ENCODE measurements around the gene TEDDM1.
"Not testable (repeated sequence)": the region's sequence is repeated elsewhere in the genome, so short reads cannot be mapped to it uniquely, and the experiment has no call there.

TEDDM1 gene

GRCh38 chr1:182381962-182382819 lies 18.3 kb downstream of the TEDDM1 start:
- POLR2A ChIA-PET, result interaction anchor here (1.0 to 2.2 kb wide), 2 partner anchors 10 kb away, joined by 3 to 9 read pairs; partner anchors contain the start of gene GLUL
- no peak for DNase-seq (ENCODE audit: low read depth, low spot score)
- CTCF ChIA-PET, result interaction anchor here (1.1 to 3.3 kb wide), 4 partner anchors 10 to 298 kb away, joined by 3 to 18 read pairs (median 10); partner anchors contain the start of gene GLUL
- TF ChIP-seq CTCF (IDR thresholded peaks at IDR 0.05; ENCODE audit: insufficient read depth, low read length, missing control alignments), result no peak
- no peak overlapping the region for H3K4me3 ChIP-seq (ENCODE audit: low read depth, low read length)

DNA sequence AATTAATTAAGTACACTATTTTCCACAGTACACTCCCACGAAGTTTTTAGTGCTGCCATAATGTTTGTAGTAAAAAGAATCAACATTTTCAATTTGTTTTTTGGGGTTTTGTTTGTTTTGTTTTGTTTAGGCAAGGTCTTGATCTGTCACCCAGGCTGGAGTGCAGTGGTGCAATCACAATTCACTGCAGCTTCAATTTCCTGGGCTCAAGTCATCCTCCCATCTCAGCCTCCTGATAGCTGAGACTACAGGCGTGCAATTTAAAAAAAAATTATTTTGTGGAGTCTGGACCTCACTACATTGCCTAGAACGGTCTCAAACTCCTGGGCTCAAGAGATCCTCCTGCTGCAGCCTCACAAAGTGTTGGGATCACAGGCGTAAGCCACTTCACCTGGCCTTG lies 20.3 kb downstream of the TEDDM1 start:
- TF ChIP-seq CTCF (IDR thresholded peaks at IDR 0.05; ENCODE audit: insufficient read depth, low read length, missing control alignments), result no peak
- no peak for DNase-seq (ENCODE audit: low read depth, low spot score)
- H3K4me3 ChIP-seq (ENCODE audit: low read depth, low read length), result no peak overlapping the region
- ChIA-PET POLR2A (interaction anchor here (1.0 to 2.2 kb wide), 2 partner anchors 10 to 12 kb away, joined by 3 to 9 read pairs; partner anchors contain the start of gene GLUL), CTCF (interaction anchor here (3.3 kb wide), 1 partner anchor 237 kb away, joined by 18 read pairs; no protein-coding TSS in a partner anchor)

DNA sequence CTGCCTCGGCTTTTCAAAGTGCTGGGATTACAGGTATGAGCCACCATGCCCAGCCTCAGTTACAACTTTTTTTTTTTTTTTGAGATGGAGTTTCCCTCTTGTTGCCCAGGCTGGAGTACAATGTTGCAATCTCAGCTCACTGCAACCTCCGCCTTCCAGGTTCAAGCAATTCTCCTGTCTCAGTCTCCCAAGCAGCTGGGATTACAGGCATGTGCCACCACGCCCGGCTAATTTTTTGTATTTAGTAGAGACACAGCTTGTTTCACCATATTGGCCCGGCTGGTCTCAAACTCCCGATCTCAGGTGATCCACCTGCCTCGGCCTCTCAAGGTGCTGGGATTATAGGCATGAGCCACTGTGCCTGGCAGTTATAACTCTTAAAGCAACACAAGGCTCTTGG lies 20.7 kb downstream of the TEDDM1 start:
- ChIA-PET CTCF (interaction anchor here (3.3 kb wide), 1 partner anchor 236 kb away, joined by 18 read pairs; no protein-coding TSS in a partner anchor), POLR2A (interaction anchor here (1.0 to 2.2 kb wide), 2 partner anchors 11 to 12 kb away, joined by 3 to 9 read pairs; partner anchors contain the start of gene GLUL)
- DNase-seq (ENCODE audit: low read depth, low spot score); H3K4me3 ChIP-seq (ENCODE audit: low read depth, low read length): not testable (repeated sequence)

DNA sequence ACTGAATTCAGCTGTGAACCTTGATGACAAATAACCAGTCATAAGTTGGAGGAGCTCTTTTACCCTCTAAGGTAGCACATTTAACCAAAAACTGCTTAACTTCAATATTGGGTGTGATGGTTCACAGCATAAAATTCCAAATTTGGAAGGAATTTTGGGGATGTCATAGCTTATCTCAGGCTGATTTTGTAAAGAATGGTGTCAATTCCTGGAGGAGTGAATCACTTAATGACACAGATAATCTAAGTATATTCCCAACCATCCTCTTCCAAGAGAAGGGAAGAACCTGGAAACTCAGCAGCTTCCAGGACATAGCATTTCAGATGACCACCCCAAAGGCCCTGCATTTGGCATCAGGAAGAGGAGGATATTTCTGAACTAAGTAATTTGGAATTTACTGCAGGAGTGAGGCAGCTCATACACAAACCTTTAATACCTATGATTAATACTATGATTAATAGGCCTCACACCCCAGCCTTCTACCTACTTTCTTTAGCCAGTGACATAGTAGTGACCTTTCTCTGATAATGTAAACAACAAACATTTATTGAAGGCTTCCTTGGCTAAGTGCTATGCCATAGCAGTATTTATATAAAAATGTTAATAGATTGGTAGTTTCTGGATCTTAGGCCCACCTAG lies 23.4 kb downstream of the TEDDM1 start:
- no peak for DNase-seq (ENCODE audit: low read depth, low spot score)
- ChIA-PET POLR2A (interaction anchor here (1.4 to 1.6 kb wide), 2 partner anchors 12 to 15 kb away, joined by 3 to 4 read pairs; partner anchors contain the start of gene GLUL), CTCF (interaction anchor here (1.6 to 2.5 kb wide), 2 partner anchors 20 to 234 kb away, joined by 5 to 13 read pairs; no protein-coding TSS in a partner anchor)
- no peak for TF ChIP-seq CTCF (IDR thresholded peaks at IDR 0.05; ENCODE audit: insufficient read depth, low read length, missing control alignments)
- H3K4me3 ChIP-seq (ENCODE audit: low read depth, low read length), result no peak overlapping the region

- POLR2A ChIA-PET, result no interaction called here
- CTCF ChIA-PET, result interaction anchor here (1.4 to 1.5 kb wide), 2 partner anchors 14 to 23 kb away, joined by 3 read pairs; no protein-coding TSS in a partner anchor
- H3K4me3 ChIP-seq (ENCODE audit: low read depth, low read length), result no peak overlapping the region
- no peak for TF ChIP-seq CTCF (IDR thresholded peaks at IDR 0.05; ENCODE audit: insufficient read depth, low read length, missing control alignments)
- no peak for DNase-seq (ENCODE audit: low read depth, low spot score)
Observed at GRCh38 chr1:182374101-182374834, 26.2 kb downstream of the TEDDM1 start.

DNA sequence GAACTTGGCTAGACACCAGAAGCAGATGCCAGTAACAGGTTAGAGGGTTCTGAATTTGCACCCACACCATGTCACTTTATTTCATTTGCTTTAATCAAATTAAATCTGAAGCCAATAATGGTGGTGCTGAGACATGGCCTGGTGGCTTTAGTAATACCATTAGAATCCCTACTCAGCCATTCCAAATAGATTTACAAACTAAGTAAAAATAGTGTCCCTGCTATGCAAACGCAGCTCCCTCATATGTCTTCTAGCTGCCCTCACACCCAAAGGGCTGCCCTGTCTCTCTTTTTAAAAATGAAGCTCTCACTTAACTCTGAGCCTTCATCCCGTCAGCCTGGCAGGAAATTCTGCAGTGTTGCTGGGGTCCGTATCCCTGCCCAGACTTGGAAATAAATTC lies 29.9 kb downstream of the TEDDM1 start:
- CTCF ChIA-PET, result interaction anchor here (0.9 kb wide), 1 partner anchor 227 kb away, joined by 3 read pairs; no protein-coding TSS in a partner anchor
- no peak for DNase-seq (ENCODE audit: low read depth, low spot score)
- POLR2A ChIA-PET, result no interaction called here
- no peak overlapping the region for H3K4me3 ChIP-seq (ENCODE audit: low read depth, low read length)
- no peak for TF ChIP-seq CTCF (IDR thresholded peaks at IDR 0.05; ENCODE audit: insufficient read depth, low read length, missing control alignments)

Data from AG04449 (cell line).